ENCODE data around the gene NAT14. TPM values are rescaled to one million over a fixed set of nuclear protein-coding genes. Genes with fewer than 3 reads are reported as not detected.

The NAT14 gene
- total and polyA plus RNA-seq, 2 of the 8 experiments (the other 6 are each of a cell fraction or from before 2014, with no cell fraction given) = 47.1 to 71.2 TPM

DNA sequence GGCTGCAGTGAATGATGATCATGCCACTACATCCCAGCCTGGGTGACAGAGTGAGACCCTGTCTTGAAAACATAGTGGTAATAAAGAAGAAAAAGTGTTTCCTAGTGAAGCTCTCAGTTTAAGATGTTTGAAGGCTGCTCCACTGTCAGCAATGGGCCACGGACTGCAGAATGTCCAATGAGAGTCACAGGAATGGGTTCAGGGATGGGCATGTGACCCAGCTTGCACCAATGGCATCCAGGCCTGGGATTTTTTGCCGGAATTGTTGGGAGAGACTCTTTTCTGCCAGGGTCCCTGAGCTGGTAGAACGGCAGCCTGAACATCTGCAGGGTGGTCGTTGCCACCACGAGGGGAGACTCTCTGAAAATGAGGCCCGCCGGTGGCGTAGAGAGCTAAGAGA is 48.1 kb upstream of the NAT14 start:
- no peak overlapping the region for H2BK120ac ChIP-seq (replicated peaks; ENCODE audit: low read depth, low read length)
- no peaks in the 10 kb centered on the region for H3K79me2 ChIP-seq (ENCODE audit: control insufficient read depth in 1 of 2, insufficient read depth in 2 of 2, low read length in 2 of 2)
- ChIA-PET POLR2A (ENCODE audit: partially characterized antibody) (interaction anchor here (0.9 to 4.0 kb wide), 6 partner anchors 15 to 50 kb away, joined by 3 to 48 read pairs (median 4); partner anchors contain the start of gene UBE2S), CTCF (ENCODE audit: partially characterized antibody) (interaction anchor here (0.6 to 1.3 kb wide), 8 partner anchors 17 to 296 kb away, joined by 3 to 9 read pairs (median 4); partner anchors contain the start of gene SYT5)
- no peak for FAIRE-seq
- H3K14ac ChIP-seq (ENCODE audit: insufficient read length) = no peak overlapping the region
- TF ChIP-seq EGR1 (IDR thresholded peaks at IDR 0.05; ENCODE audit: borderline replicate concordance, low read depth, low read length) = no peak
- no peak for TF ChIP-seq RBBP5 (IDR thresholded peaks at IDR 0.05; ENCODE audit: borderline replicate concordance, low read depth, low read length)
- no peak for TF ChIP-seq E2F6 (IDR thresholded peaks at IDR 0.05)
- no peak for TF ChIP-seq GTF2F1 (IDR thresholded peaks at IDR 0.05; ENCODE audit: borderline replicate concordance, low read depth, low read length)
- TF ChIP-seq, protein P1, sequence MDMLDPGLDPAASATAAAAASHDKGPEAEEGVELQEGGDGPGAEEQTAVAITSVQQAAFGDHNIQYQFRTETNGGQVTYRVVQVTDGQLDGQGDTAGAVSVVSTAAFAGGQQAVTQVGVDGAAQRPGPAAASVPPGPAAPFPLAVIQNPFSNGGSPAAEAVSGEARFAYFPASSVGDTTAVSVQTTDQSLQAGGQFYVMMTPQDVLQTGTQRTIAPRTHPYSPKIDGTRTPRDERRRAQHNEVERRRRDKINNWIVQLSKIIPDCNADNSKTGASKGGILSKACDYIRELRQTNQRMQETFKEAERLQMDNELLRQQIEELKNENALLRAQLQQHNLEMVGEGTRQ (IDR thresholded peaks at IDR 0.05; ENCODE audit: low read length) = peak; percentile 66
- TF ChIP-seq TAF1 (IDR thresholded peaks at IDR 0.05; ENCODE audit: low read depth, low read length) = no peak
- no peak for TF ChIP-seq RXRA (IDR thresholded peaks at IDR 0.05; ENCODE audit: insufficient read depth, low read depth, low read length)
- no peak for TF ChIP-seq RNF2 (IDR thresholded peaks at IDR 0.05; ENCODE audit: borderline replicate concordance, low read depth, low read length, missing control alignments, poor library complexity, severe bottlenecking)
- no peak overlapping the region for H2AK5ac ChIP-seq (ENCODE audit: low read depth, low read length)
- H3K4me2 ChIP-seq (ENCODE audit: insufficient read depth in 1 of 2, low read depth in 2 of 2, low read length in 2 of 2) = no peak overlapping the region
- H2BK15ac ChIP-seq (ENCODE audit: low read length) = no peak overlapping the region
- H4K20me1 ChIP-seq (replicated peaks in 1 of 2; ENCODE audit: control insufficient read depth in 1 of 2, insufficient read depth in 2 of 2, low read length in 2 of 2) = peaks cover 2 to 20% of the 10 kb centered on the region in 2 experiments
- no peaks in the 10 kb centered on the region for H3K36me3 ChIP-seq (ENCODE audit: control insufficient read depth in 2 of 4, insufficient read depth in 4 of 4, low read length in 3 of 4)
- no peak overlapping the region for H4K91ac ChIP-seq (replicated peaks; ENCODE audit: insufficient read length, low read length)
- peaks cover 6% of the 10 kb centered on the region for H3K79me1 ChIP-seq (ENCODE audit: low read depth, low read length)
- no peak overlapping the region for H3K9ac ChIP-seq (replicated peaks in 1 of 4; ENCODE audit: extremely low read depth in 1 of 4, low read depth in 3 of 4, low read length in 3 of 4)
- DNase-seq (ENCODE audit: low read depth in 1 of 2, low spot score in 2 of 2) = no peak
- WGBS, 2 experiments (ENCODE audit: extremely low coverage in 1 of 2, insufficient coverage in 1 of 2, insufficient read length in 1 of 2, insufficient replicate concordance in 2 of 2, low coverage in 1 of 2, low lambda C conversion rate in 2 of 2, missing lambda C conversion rate in 1 of 2) = 40% methylated on average over 8 of the region's 8 CpGs; no CpG with 5 or more reads in 1 of the 2 experiments
- no peak overlapping the region for H2AFZ ChIP-seq (ENCODE audit: low read length)
- H2BK12ac ChIP-seq (ENCODE audit: low read depth, low read length) = no peak overlapping the region
- H3K4ac ChIP-seq (replicated peaks; ENCODE audit: insufficient read length, low read depth, low read length) = no peak overlapping the region
- H3K4me1 ChIP-seq (replicated peaks in 1 of 4; ENCODE audit: control insufficient read depth in 3 of 4, insufficient read depth in 4 of 4, low read length in 3 of 4) = peaks cover 6 to 16% (median 7%) of the 10 kb centered on the region in 4 experiments
- 0 out of 4 replicates have a peak, but pooled peaks cover 0 to 3% of the 10 kb centered on the region in 2 experiments for H3K9me3 ChIP-seq (ENCODE audit: insufficient read depth in 2 of 2, low read depth in 1 of 2, low read length in 1 of 2)
- H3K4me3 ChIP-seq (ENCODE audit: extremely low read depth in 1 of 4, insufficient read depth in 2 of 4, low read depth in 3 of 4, low read length in 4 of 4) = no peak overlapping the region
- no peak overlapping the region for H4K8ac ChIP-seq (ENCODE audit: extremely low read depth, insufficient read depth, low read length)
- H3K27me3 ChIP-seq (replicated peaks in 1 of 4; ENCODE audit: control insufficient read depth in 3 of 4, extremely low read depth in 1 of 4, insufficient read depth in 3 of 4, low read length in 3 of 4) = peaks cover 11 to 37% (median 30%) of the 10 kb centered on the region in 4 experiments
- no peak overlapping the region for H2BK20ac ChIP-seq (ENCODE audit: low read length)
- H3K27ac ChIP-seq (ENCODE audit: low read depth, low read length) = no peak overlapping the region
- H3K23me2 ChIP-seq (ENCODE audit: low read depth, low read length) = peaks cover 21% of the 10 kb centered on the region; the same call in 1 of the 2 replicates
- H4K5ac ChIP-seq (ENCODE audit: insufficient read length, low read depth, low read length) = no peak overlapping the region
- H3K56ac ChIP-seq (replicated peaks; ENCODE audit: insufficient read length, low read depth, low read length) = no peak overlapping the region
- no peak overlapping the region for H2BK5ac ChIP-seq (ENCODE audit: low read depth, low read length)
- H3K23ac ChIP-seq (ENCODE audit: insufficient read length) = no peak overlapping the region
- H3K18ac ChIP-seq (ENCODE audit: extremely low read depth, low read length) = no peak overlapping the region
